ENCODE measurements around the gene USP46. TPM values are rescaled to one million over a fixed set of nuclear protein-coding genes. Genes with fewer than 3 reads are reported as not detected.

The USP46 gene
- total and polyA plus RNA-seq, 2 of the 13 experiments (the other 11 are each of a cell fraction or from before 2014, with no cell fraction given) = 4.7 to 17.4 TPM

DNA sequence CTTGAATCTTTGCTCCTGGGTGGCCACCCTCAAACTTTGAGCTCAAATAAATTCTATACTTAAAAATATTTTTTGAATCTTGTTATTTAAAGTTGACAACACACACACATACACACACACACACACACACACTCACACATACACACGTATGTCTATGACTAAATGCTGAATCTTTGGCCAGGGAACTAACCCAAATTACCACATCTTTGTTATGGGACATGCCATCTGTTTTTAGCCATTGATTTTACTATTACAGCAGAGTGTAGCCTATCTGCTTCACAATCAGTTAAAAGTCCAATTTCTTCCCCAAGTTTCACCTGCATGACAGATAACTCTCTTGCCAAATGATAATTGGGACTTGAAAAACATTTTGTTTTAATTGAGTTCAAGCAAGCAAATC lies 45.0 kb upstream of the USP46 start:
- Histone ChIP-seq H3K27ac (ENCODE audit: extremely low read length, insufficient read depth, low read length) (no peak overlapping the region), H3K9ac (ENCODE audit: insufficient read depth, low read depth, low read length) (no peak overlapping the region), H3K27me3 (ENCODE audit: control insufficient read depth in 1 of 2, insufficient read depth in 2 of 2, low read length in 2 of 2) (peaks cover 0 to 1% of the 10 kb centered on the region in 2 experiments; a peak in 1 of 5 replicates), H3K4me3 (replicated peaks in 1 of 3; ENCODE audit: insufficient read depth in 1 of 3, low read depth in 2 of 3, low read length in 3 of 3) (no peak overlapping the region), H2AFZ (ENCODE audit: low read length) (no peak overlapping the region), H3K79me2 (ENCODE audit: insufficient read depth, low read length) (no peaks in the 10 kb centered on the region), H3K4me2 (ENCODE audit: low read depth, low read length) (no peak overlapping the region), H3K36me3 (replicated peaks in 1 of 2; ENCODE audit: control insufficient read depth in 1 of 2, insufficient read depth in 2 of 2, low read length in 2 of 2) (no peaks in the 10 kb centered on the region), H4K20me1 (ENCODE audit: insufficient read depth, low read length) (no peaks in the 10 kb centered on the region), H3K4me1 (ENCODE audit: insufficient read depth, low read length) (0 out of 2 replicates have a peak, but pooled peaks cover 7% of the 10 kb centered on the region), H3K9me3 (ENCODE audit: low read length) (no peaks in the 10 kb centered on the region)
- FAIRE-seq = no peak
- 13% methylated on average over 1 of the region's 1 CpG for WGBS (ENCODE audit: low lambda C conversion rate)
- no peak for ATAC-seq
- BruUV-seq (replicated peaks) = no TSS peak
- in situ Hi-C loops (cut with HindIII; ENCODE audit: extremely low pct_ligation_motif_present, low pct_unique_long_range_greater_than_20kb) (loop anchor here (25.0 kb wide), 1 partner anchor 283 kb away; no protein-coding TSS in a partner anchor), intact Hi-C loops (cut with micrococcal nuclease; ENCODE audit: unreplicated experiment) (no loop called here)
- no peak for DNase-seq (ENCODE audit: low spot score)
- CTCF ChIA-PET (ENCODE audit: low intra/inter-chr PET ratio, low total read pairs) = no interaction called here
- POLR2A ChIA-PET = interaction anchor here (1.5 to 1.9 kb wide), 2 partner anchors 8 to 18 kb away, joined by 5 to 13 read pairs; no protein-coding TSS in a partner anchor
- TF ChIP-seq NR2F2 (IDR thresholded peaks at IDR 0.05; ENCODE audit: borderline replicate concordance, low read depth) (no peak), KDM5A (IDR thresholded peaks at IDR 0.05; ENCODE audit: borderline replicate concordance, low read length) (no peak), ZSCAN5A (CRISPR knock-in tag; IDR thresholded peaks at IDR 0.05; ENCODE audit: borderline replicate concordance) (no peak), HOXD1 (CRISPR knock-in tag; IDR thresholded peaks at IDR 0.05) (no peak), ZNF24 (IDR thresholded peaks at IDR 0.05) (no peak), ISL2 (CRISPR knock-in tag; IDR thresholded peaks at IDR 0.05) (no peak), SIX1 (CRISPR knock-in tag; IDR thresholded peaks at IDR 0.05; ENCODE audit: borderline replicate concordance) (no peak), ZNF563 (CRISPR knock-in tag; IDR thresholded peaks at IDR 0.05) (no peak), ZBTB38 (CRISPR knock-in tag; IDR thresholded peaks at IDR 0.05) (no peak)
- TF ChIP-seq, protein P1, sequence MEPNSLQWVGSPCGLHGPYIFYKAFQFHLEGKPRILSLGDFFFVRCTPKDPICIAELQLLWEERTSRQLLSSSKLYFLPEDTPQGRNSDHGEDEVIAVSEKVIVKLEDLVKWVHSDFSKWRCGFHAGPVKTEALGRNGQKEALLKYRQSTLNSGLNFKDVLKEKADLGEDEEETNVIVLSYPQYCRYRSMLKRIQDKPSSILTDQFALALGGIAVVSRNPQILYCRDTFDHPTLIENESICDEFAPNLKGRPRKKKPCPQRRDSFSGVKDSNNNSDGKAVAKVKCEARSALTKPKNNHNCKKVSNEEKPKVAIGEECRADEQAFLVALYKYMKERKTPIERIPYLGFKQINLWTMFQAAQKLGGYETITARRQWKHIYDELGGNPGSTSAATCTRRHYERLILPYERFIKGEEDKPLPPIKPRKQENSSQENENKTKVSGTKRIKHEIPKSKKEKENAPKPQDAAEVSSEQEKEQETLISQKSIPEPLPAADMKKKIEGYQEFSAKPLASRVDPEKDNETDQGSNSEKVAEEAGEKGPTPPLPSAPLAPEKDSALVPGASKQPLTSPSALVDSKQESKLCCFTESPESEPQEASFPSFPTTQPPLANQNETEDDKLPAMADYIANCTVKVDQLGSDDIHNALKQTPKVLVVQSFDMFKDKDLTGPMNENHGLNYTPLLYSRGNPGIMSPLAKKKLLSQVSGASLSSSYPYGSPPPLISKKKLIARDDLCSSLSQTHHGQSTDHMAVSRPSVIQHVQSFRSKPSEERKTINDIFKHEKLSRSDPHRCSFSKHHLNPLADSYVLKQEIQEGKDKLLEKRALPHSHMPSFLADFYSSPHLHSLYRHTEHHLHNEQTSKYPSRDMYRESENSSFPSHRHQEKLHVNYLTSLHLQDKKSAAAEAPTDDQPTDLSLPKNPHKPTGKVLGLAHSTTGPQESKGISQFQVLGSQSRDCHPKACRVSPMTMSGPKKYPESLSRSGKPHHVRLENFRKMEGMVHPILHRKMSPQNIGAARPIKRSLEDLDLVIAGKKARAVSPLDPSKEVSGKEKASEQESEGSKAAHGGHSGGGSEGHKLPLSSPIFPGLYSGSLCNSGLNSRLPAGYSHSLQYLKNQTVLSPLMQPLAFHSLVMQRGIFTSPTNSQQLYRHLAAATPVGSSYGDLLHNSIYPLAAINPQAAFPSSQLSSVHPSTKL (CRISPR knock-in tag; IDR thresholded peaks at IDR 0.05) = no peak
- TF ChIP-seq, protein P2, sequence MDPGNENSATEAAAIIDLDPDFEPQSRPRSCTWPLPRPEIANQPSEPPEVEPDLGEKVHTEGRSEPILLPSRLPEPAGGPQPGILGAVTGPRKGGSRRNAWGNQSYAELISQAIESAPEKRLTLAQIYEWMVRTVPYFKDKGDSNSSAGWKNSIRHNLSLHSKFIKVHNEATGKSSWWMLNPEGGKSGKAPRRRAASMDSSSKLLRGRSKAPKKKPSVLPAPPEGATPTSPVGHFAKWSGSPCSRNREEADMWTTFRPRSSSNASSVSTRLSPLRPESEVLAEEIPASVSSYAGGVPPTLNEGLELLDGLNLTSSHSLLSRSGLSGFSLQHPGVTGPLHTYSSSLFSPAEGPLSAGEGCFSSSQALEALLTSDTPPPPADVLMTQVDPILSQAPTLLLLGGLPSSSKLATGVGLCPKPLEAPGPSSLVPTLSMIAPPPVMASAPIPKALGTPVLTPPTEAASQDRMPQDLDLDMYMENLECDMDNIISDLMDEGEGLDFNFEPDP (CRISPR knock-in tag; conservative IDR thresholded peaks at IDR 0.05) = no peak
- TF ChIP-seq, protein P3, sequence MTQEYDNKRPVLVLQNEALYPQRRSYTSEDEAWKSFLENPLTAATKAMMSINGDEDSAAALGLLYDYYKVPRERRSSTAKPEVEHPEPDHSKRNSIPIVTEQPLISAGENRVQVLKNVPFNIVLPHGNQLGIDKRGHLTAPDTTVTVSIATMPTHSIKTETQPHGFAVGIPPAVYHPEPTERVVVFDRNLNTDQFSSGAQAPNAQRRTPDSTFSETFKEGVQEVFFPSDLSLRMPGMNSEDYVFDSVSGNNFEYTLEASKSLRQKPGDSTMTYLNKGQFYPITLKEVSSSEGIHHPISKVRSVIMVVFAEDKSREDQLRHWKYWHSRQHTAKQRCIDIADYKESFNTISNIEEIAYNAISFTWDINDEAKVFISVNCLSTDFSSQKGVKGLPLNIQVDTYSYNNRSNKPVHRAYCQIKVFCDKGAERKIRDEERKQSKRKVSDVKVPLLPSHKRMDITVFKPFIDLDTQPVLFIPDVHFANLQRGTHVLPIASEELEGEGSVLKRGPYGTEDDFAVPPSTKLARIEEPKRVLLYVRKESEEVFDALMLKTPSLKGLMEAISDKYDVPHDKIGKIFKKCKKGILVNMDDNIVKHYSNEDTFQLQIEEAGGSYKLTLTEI (CRISPR knock-in tag; conservative IDR thresholded peaks at IDR 0.05) = no peak
- TF ChIP-seq, protein P4, sequence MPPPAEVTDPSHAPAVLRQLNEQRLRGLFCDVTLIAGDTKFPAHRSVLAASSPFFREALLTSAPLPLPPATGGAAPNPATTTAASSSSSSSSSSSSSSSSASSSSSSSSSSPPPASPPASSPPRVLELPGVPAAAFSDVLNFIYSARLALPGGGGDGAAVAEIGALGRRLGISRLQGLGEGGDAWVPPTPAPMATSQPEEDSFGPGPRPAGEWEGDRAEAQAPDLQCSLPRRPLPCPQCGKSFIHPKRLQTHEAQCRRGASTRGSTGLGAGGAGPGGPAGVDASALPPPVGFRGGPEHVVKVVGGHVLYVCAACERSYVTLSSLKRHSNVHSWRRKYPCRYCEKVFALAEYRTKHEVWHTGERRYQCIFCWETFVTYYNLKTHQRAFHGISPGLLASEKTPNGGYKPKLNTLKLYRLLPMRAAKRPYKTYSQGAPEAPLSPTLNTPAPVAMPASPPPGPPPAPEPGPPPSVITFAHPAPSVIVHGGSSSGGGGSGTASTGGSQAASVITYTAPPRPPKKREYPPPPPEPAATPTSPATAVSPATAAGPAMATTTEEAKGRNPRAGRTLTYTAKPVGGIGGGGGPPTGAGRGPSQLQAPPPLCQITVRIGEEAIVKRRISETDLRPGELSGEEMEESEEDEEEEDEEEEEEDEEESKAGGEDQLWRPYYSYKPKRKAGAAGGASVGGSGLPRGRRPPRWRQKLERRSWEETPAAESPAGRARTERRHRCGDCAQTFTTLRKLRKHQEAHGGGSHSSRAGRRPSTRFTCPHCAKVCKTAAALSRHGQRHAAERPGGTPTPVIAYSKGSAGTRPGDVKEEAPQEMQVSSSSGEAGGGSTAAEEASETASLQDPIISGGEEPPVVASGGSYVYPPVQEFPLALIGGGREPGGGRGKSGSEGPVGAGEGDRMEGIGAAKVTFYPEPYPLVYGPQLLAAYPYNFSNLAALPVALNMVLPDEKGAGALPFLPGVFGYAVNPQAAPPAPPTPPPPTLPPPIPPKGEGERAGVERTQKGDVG (CRISPR knock-in tag; IDR thresholded peaks at IDR 0.05; ENCODE audit: borderline replicate concordance) = no peak

All from HepG2 (cell line).